GM18511 (cell line): ENCODE results near the gene LMX1A.
A peak's percentile ranks its signal among the peaks of the same experiment; 100 is the strongest.

Experiments
- ATAC-seq: cut with Tn5 transposase; IDR thresholded peaks from one replicate; pipeline ENCODE4 v1.9.1; 2021; ENCODE audit warnings: mild to moderate bottlenecking, moderate library complexity; ENCODE audit not compliant: unreplicated experiment

Gene LMX1A

GRCh38 chr1:165367375-165367993, 11.0 kb upstream of the LMX1A start:
- ATAC-seq = peak; percentile 81

GRCh38 chr1:165365341-165365740, 8.8 kb upstream of the LMX1A start:
- ATAC-seq = no peak

- ATAC-seq = no peak
These were observed 8.1 kb upstream of the LMX1A start for GRCh38 chr1:165364568-165365133.

- ATAC-seq = no peak
These were observed 361 bp upstream of the LMX1A start for GRCh38 chr1:165356876-165357275.

- no peak for ATAC-seq
These were observed 1.2 kb downstream of the LMX1A start for GRCh38 chr1:165355139-165355976.

- ATAC-seq = no peak
These were observed 1.8 kb downstream of the LMX1A start for GRCh38 chr1:165354739-165355138.

- no peak for ATAC-seq
These were observed 2.5 kb downstream of the LMX1A start for GRCh38 chr1:165353731-165354671.

- no peak for ATAC-seq
These were observed 3.8 kb downstream of the LMX1A start for GRCh38 chr1:165352442-165353293.

- no peak for ATAC-seq
These were observed 4.6 kb downstream of the LMX1A start for GRCh38 chr1:165351863-165352441.

- no peak for ATAC-seq
These were observed 5.7 kb downstream of the LMX1A start for GRCh38 chr1:165350840-165351239.

GRCh38 chr1:165345502-165345901, 11.0 kb downstream of the LMX1A start:
- ATAC-seq = no peak

- no peak for ATAC-seq
These were observed 11.8 kb downstream of the LMX1A start for GRCh38 chr1:165344736-165345135.

- ATAC-seq = no peak
These were observed 12.3 kb downstream of the LMX1A start for GRCh38 chr1:165344198-165344597.

GRCh38 chr1:165342587-165342986, 13.9 kb downstream of the LMX1A start:
- no peak for ATAC-seq

GRCh38 chr1:165342168-165342567, 14.3 kb downstream of the LMX1A start:
- ATAC-seq = no peak

- ATAC-seq = no peak
These were observed 17.4 kb downstream of the LMX1A start for GRCh38 chr1:165339164-165339563.

- ATAC-seq = no peak
These were observed 26.0 kb downstream of the LMX1A start for GRCh38 chr1:165330483-165330882.

- ATAC-seq = no peak
These were observed 27.4 kb downstream of the LMX1A start for GRCh38 chr1:165329104-165329503.

GRCh38 chr1:165328136-165328535, 28.4 kb downstream of the LMX1A start:
- no peak for ATAC-seq

- no peak for ATAC-seq
These were observed 29.0 kb downstream of the LMX1A start for GRCh38 chr1:165327538-165327937.
